Fibroblast of mammary gland (primary cell): ENCODE results near the gene RIN1.

ENCODE experiments used
- DNase-seq: peaks from one replicate; pipeline ENCODE4 v3.0.0-alpha.2; 2010; ENCODE audit warnings: low read depth
- H3K4me3 ChIP-seq: 2 replicates; pipeline ENCODE4 v1.5.1; 2011; ENCODE audit warnings: low read depth, mild to moderate bottlenecking, low read length, moderate library complexity; ENCODE audit not compliant: control insufficient read depth
- CTCF ChIP-seq: conservative IDR thresholded peaks from 2 replicates; pipeline ENCODE4 v1.5.1; 2011; ENCODE audit warnings: low read depth, low read length, inconsistent platforms; ENCODE audit not compliant: control insufficient read depth, insufficient read depth

Gene RIN1

GRCh38 chr11:66310324-66310723 is 25.9 kb downstream of the RIN1 start:
- no peak for DNase-seq
- TF ChIP-seq CTCF = no peak
- no peak overlapping the region for H3K4me3 ChIP-seq

- H3K4me3 ChIP-seq = no peak overlapping the region
- DNase-seq = no peak
- TF ChIP-seq CTCF = no peak
Observed at GRCh38 chr11:66309475-66309874, 26.8 kb downstream of the RIN1 start.

- no peak for TF ChIP-seq CTCF
- no peak for DNase-seq
- H3K4me3 ChIP-seq = no peak overlapping the region
Observed at GRCh38 chr11:66302656-66303055, 33.6 kb downstream of the RIN1 start.

- DNase-seq = no peak
- no peak overlapping the region for H3K4me3 ChIP-seq
- no peak for TF ChIP-seq CTCF
Observed at GRCh38 chr11:66299186-66299585, 37.0 kb downstream of the RIN1 start.

- DNase-seq = no peak
- H3K4me3 ChIP-seq = no peak overlapping the region
- no peak for TF ChIP-seq CTCF
Observed at GRCh38 chr11:66297610-66298009, 38.6 kb downstream of the RIN1 start.

- no peak for DNase-seq
- TF ChIP-seq CTCF = no peak
- no peak overlapping the region for H3K4me3 ChIP-seq
Observed at GRCh38 chr11:66294626-66295620, 41.3 kb downstream of the RIN1 start.
